Activated CD4-positive, alpha-beta T cell treated with anti-CD3 and anti-CD28 coated beads, Interleukin-2, amount 50 U/mL, for 16 hours (primary cell): ENCODE measurements around the gene MISP.
A peak's percentile ranks its signal among the peaks of the same experiment; 100 is the strongest.

Experiments used
- DNase-seq: peaks from one replicate; pipeline ENCODE4 v3.0.0-alpha.2; 2020

Gene MISP

GRCh38 chr19:747432-748273 lies 3.3 kb upstream of the MISP start:
- DNase-seq, result no peak

DNA sequence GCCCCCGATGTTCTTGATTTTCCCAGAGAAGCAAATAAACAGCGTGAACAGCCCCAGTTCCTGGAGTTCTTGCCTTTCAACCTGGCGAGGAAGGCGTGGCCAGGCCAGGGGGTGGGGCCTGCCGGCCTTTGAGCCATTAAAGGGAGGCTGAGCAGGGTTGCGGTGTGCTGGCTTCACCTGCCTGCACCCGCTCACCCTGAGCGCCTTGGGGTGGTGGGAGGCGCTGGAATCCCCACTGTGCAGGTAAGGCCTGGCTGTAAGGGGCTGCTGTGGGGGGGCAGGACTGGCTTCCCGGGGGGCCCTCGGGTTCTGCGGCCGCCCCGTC lies 2.7 kb upstream of the MISP start:
- no peak for DNase-seq

DNA sequence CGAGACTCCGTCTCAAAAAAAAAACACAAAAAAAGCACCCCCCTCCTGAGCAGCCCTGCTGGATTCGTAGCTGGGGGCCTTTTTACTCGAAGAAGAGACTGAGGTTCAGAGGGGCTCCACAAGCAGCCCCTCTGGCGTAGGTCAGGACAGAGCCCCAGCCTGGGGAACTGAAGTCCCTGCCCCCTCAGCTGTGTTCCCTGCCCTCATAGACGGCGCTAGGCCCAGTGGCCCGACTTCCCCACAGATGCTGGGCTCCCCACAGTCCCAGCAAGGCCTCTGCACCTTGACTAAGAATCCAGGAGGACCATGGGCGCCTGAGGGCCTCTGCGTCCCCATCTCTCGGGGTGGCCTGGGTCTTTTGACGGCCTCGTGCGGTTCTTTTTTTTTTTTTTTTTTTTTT lies 1.1 kb upstream of the MISP start:
- DNase-seq, result no peak

GRCh38 chr19:751501-752341 lies 809 bp downstream of the MISP start:
- no peak for DNase-seq

DNA sequence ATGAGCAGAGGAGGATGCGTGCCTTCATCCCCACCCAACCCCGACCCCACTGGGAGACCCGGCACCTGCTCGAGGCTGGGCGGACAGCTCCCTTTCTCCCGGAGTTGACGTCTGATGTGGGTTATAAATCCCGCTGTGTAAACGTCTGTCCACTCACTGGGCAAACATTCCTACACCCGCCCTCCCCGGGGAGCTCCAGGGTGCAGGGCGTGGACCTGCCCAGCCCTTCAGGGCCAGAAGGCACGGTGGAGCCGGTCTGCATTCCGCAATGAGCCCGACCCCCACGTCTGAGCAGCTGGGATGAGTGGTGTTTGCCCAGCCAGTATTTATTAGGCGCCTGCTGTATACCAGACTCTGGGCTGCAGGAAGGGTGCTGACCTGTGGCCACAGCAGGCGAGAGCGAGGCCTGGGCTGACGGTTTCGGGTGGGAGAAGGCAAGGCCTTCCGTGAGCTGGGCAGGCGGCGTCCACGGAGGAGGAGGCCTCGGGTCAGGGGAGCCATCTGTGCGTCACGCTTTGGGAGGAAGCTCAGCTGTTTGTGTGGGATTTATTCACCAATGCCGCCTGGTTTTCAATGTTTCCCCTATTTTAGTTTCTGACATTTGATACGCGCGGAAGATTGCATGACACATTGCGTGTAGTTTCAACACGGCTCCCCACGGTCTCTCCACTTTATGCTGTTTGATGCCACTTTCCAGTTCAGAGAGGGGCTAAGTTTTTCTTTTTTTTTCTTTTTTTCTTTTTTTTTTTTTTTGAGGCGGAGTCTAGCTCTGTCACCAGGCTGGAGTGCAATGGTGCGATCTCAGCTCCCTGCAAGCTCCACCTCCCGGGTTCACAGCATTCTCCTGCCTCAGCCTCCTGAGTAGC lies 2.0 kb downstream of the MISP start:
- no peak for DNase-seq

DNA sequence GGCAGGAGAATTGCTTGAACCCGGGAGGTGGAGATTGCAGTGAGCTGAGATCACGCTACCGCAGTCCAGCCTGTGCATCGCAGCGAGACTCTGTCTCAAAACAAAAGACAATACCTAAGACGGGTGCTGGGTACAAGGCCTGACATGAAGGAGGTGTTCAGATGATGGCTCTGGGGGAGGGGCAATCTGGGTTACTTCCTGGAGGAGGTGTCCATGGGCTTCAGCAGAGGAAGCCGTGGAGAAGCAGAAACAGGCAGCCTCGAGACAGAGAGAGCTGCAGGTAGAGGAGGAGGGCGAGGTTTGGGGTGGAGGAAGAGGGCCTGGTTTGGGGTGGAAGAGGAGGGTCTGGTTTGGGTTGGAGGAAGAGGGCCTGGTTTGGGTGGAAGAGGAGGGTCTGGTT lies 3.6 kb downstream of the MISP start:
- no peak for DNase-seq

DNA sequence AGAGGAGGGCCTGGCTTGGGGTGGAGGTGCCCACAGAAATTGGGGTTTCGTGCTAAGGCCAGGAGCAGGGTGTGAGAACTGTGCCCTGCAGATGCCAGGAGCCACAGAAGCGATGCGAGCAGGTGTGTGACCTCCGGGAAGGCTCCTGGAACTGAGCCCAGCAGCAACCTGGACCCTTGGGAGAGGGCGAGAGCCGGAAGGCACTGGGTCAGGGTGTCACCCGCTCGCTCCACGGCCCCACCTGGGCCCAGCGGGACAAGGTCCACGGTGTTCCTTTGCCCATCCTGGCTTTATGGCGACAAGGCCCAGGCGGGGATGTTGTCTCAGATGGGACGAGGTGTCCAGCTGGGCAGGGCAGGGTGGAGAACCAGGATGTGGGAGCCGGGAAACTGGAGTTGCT lies 4.2 kb downstream of the MISP start:
- DNase-seq, result no peak

DNA sequence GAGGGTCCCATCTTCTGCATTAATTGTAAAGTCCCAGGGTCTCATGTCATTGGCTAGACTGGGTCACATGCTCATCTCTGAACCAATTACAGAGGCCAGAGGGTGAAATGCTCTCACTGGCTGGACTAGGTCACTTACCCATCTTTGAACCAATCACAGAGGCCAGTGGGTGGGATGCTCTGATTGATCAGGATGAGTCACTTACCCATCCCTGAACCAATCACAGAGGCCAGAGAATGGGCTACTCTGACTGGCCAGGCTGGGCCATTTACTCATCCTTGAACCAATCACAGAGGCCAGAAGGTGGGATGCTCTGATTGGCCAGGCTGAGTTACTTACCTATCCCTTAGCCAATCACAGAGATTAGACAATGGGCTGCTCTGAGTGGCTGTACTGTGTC lies 5.3 kb downstream of the MISP start:
- peak; percentile 28 for DNase-seq

DNA sequence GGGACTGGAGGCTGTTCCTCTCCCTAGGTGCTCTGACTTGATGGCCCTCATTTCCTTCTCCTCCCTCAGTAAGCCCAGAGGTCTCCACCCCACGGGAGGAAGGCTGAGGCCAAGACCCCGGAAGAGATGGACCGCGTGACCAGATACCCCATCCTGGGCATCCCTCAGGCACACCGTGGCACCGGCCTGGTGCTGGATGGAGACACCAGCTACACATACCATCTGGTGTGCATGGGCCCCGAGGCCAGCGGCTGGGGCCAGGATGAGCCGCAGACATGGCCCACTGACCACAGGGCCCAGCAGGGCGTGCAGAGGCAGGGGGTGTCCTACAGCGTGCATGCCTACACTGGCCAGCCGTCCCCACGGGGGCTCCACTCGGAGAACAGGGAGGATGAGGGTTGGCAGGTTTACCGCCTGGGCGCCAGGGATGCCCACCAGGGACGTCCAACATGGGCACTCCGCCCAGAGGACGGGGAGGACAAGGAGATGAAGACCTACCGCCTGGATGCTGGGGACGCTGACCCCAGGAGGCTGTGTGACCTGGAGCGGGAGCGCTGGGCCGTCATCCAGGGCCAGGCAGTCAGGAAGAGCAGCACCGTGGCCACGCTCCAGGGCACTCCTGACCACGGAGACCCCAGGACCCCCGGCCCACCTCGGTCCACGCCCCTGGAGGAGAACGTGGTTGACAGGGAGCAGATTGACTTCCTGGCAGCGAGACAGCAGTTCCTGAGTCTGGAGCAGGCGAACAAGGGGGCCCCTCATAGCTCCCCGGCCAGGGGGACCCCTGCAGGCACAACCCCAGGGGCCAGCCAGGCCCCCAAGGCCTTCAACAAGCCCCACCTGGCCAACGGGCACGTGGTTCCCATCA lies 6.1 kb downstream of the MISP start:
- DNase-seq, result no peak

DNA sequence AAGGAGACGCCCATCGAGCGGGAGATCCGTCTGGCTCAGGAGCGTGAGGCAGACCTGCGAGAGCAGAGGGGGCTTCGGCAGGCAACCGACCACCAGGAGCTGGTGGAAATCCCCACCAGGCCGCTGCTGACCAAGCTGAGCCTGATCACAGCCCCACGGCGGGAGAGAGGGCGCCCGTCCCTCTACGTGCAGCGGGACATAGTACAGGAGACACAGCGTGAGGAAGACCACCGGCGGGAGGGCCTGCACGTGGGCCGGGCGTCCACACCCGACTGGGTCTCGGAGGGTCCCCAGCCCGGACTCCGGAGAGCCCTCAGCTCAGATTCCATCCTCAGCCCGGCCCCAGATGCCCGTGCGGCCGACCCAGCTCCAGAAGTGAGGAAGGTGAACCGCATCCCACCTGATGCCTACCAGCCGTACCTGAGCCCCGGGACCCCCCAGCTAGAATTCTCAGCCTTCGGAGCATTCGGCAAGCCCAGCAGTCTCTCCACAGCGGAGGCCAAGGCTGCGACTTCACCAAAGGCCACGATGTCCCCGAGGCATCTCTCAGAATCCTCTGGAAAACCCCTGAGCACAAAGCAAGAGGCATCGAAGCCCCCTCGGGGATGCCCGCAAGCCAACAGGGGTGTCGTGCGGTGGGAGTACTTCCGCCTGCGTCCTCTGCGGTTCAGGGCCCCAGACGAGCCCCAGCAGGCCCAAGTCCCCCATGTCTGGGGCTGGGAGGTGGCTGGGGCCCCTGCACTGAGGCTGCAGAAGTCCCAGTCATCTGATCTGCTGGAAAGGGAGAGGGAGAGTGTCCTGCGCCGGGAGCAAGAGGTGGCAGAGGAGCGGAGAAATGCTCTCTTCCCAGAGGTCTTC lies 7.1 kb downstream of the MISP start:
- DNase-seq, result no peak

DNA sequence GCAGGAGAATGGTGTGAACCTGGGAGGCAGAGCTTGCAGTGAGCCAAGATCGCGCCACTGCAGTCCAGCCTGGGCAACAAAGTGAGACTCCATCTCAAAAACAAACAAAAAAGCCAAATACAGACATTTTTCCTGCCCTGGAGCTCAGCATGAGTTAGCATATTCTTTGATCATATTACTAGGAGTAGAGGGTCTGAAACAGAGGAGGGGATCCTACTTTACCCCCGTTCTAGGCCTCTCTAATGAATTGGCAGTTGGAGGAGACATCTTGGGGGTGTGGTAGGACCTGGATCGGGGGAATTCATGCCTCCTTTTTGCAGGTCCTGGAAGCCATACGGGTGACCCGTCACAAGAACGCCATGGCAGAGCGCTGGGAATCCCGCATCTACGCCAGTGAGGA lies 12.3 kb downstream of the MISP start:
- no peak for DNase-seq

DNA sequence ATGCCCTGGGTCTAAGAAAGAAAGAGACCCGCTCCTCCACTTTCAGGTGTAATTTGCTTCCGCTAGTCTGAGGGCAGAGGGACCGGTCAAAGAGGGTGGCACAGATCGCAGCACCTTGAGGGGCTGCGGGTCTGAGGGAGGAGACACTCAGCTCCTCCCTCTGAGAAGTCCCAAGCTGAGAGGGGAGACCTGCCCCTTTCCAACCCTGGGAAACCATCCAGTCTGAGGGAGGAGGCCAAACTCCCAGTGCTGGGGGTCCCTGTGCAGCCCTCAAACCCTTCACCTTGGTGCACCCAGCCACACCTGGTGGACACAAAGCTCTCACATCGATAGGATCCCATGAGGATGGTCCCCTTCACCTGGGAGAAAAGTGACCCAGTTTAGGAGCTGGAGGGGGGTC lies 13.0 kb downstream of the MISP start:
- no peak for DNase-seq

DNA sequence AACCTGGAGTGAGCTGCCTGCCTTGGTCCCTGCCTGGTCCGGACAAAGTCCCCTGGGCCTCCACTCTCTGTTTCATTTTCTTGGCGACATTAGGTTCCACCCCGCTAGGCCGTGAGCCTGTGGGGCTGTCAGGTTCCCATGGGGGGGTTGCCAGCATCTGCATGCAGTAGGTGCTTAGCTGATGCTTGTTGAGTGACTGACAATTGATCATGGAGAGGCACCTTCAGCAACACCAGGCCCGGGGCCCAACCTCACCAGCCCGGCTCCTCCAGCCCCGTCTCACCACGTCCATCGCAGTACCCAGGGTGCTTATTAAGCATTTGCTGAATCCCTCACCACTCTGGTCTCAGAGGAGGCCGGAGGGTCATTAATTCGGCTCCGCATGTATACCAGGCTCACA lies 13.4 kb downstream of the MISP start:
- no peak for DNase-seq

- no peak for DNase-seq
Measured at GRCh38 chr19:765179-765738, 14.3 kb downstream of the MISP start.

DNA sequence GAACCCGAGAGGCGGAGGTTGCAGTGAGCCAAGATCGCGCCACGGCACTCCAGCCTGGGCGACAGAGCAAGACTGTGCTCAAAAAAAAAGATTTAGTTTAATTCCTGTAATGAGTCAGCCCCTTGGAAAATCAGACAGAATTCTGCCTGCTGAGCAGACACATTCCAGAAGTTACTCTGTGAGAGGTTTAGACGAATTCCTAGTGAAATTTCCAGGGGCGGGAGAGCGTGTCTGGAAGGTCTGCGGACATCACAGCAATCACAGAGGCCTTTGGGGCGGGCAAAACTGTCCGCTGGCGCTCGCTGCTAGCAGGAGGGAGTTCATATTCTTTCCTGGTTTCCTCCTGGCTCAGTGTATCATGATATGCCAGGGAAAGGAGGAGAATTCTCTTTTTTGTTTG lies 17.5 kb downstream of the MISP start:
- no peak for DNase-seq

- no peak for DNase-seq
Measured at GRCh38 chr19:769616-770015, 18.7 kb downstream of the MISP start.

DNA sequence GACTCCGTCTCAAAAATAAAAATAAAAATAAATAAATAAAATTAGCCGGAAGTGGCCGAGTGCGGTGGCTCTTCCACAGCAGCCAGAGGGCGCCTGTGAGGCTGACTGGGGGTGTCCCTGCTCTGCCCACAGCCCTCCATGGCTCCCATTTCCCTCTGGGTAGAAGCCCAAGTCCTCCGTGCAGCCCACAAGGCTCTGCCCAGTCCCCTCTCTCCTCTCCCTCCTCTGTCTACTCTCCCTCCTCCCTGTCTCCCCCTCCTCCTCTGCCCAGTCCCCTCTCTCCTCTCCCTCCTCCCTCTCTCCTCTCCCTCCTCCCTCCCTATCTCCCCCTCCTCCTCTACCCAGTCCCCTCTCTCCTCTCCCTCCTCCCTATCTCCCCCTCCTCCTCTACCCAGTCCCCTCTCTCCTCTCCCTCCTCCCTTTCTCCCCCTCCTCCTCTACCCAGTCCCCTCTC lies 20.4 kb downstream of the MISP start:
- DNase-seq, result peak; percentile 16

- DNase-seq, result no peak
Measured at GRCh38 chr19:772063-772462, 21.2 kb downstream of the MISP start.

DNA sequence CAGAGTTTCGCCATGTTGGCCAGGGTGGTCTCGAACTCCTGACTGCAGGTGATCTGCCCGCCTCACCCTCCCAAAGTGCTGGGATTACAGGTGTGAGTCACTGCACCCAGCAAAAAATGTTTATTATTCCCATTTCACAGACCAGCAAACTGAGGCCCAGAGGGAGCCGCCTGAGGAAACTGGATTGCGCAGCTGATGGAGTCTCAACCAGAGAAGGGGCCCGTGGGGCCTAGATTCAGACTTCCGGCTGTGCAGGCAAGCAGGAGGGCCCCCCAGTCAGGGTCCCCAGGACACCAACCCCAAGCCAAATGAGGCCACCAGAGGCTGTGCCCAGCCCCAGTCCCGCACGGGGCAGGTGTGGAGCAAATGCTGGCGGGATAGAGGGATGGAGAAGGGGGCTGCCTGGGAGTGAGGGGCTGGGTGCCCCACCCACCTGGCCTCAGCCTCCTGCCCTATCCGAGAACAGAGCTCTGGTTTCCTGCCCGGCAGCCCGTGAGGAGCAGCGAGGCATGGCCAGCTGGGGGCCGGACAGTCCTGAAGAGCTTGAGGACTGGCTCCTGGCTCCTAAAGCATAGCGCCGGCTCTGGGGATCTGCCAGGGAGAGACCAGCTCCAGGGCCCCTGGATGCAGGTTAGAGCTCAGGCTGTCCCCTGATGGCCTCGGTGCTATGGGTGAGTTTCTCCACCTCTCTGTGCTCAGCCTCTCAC lies 22.0 kb downstream of the MISP start:
- no peak for DNase-seq

DNA sequence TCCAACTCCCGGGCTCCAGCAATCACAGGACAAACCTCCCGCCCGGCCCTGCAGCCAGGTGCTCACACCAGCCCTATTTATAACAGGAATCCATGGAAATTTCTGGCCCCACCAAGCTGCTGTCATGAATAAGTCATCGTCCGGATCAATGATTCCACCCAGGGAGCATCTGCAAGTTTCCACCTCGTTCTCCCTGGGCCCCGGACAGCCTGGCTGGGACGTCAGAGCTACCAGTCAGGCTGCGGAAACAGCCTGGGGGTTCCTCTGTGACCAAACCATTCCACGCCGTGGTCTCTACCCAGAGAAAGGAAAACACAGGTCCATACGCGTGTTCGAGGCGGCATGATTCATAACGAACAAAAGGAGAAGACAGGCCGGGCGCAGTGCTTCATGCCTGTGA lies 25.6 kb downstream of the MISP start:
- DNase-seq, result no peak
